HCT116 (cell line): ENCODE measurements around the gene ORMDL3.

Experiments used
- CTCF ChIP-seq, 3 experiments: fragments of 200-600 bp in 1 of 3; sonication (generic) in 1 of 3; IDR thresholded peaks in 2 of 3; conservative IDR thresholded peaks in 1 of 3; 2 replicates each; pipeline ENCODE4 v1.5.1; 2012 to 2017; ENCODE audit warnings: low read depth in 2 of 3, low read length in 2 of 3, antibody characterized with exemption in 1 of 3, borderline replicate concordance in 1 of 3, control low read depth in 1 of 3, mild to moderate bottlenecking in 1 of 3, mixed read lengths in 1 of 3, mixed run types in 1 of 3, moderate library complexity in 1 of 3; ENCODE audit not compliant: insufficient read depth in 1 of 3
- POLR2A ChIP-seq: IDR thresholded peaks from 2 replicates; pipeline ENCODE4 v1.7.0; 2011; ENCODE audit warnings: borderline replicate concordance; ENCODE audit not compliant: insufficient read depth, insufficient read length; ENCODE audit errors: extremely low read depth
- TCF7L2 ChIP-seq: IDR thresholded peaks from 2 replicates; pipeline ENCODE4 v1.7.0; 2011; ENCODE audit warnings: borderline replicate concordance, inconsistent platforms; ENCODE audit not compliant: insufficient read depth, insufficient read length; ENCODE audit errors: extremely low read depth
- ZBTB33 ChIP-seq: IDR thresholded peaks from 2 replicates; pipeline ENCODE4 v1.6.1; 2011; ENCODE audit warnings: mild to moderate bottlenecking, low read length, moderate library complexity; ENCODE audit not compliant: insufficient replicate concordance; ENCODE audit errors: extremely low read depth

DNA sequence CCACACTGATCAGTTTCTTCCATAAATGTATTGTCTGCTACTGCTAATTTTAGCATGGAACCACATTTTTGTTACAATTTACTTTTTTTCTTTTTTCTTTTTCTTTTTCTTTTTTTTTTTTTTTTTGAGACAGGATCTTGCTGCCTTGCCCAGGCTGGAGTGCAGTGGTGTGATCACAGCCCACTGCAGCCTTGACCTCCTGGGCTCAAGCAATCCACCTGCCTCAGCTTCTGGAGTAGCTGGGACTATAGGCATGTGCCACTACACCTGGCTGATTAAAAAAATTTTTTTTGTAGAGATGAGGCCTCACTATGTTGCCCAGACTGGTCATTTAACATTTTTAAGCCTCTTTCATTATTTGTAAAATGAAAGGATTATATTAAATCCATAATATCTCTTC lies 40.3 kb downstream of the ORMDL3 start:
- TF ChIP-seq POLR2A = no peak
- no peak for TF ChIP-seq CTCF (IDR thresholded peaks at IDR 0.05 in 2 of 3, conservative IDR thresholded peaks at IDR 0.05 in 1 of 3; ENCODE audit: borderline replicate concordance in 1 of 3, insufficient read depth in 1 of 3, low read depth in 2 of 3, low read length in 2 of 3)
- no peak for TF ChIP-seq TCF7L2
- TF ChIP-seq ZBTB33 = no peak
